Right lobe of liver (tissue), 4 donors: Measurements from ENCODE around the gene LEP.

Experiments used
- CTCF ChIP-seq, 4 donors: fragments of 200-600 bp in 3 of 4; fragments of 450-650 bp in 1 of 4; IDR thresholded peaks; one replicate each; pipeline versions ENCODE4 v1.5.1 to v1.8.0; 2016 to 2022; ENCODE audit warnings: antibody characterized with exemption in 4 of 4, mild to moderate bottlenecking in 2 of 4
- POLR2A ChIP-seq: fragments of 450-650 bp; IDR thresholded peaks from one replicate; pipeline ENCODE4 v1.6.1; 2017; ENCODE audit warnings: antibody characterized with exemption, mild to moderate bottlenecking
- donor health status: DM: no; HTN: no; CAD: no.
- donor health status: DM: no; HTN: no; CAD: no.
- donor health status: DM: no; HTN: yes; CAD: no.

GRCh38 chr7:128219636-128220035 lies 21.4 kb upstream of the LEP start:
- TF ChIP-seq CTCF (IDR thresholded peaks at IDR 0.05), result no peak
- no peak for TF ChIP-seq POLR2A
